ENCODE data around the gene CABP4. TPM values are rescaled to one million over a fixed set of nuclear protein-coding genes. Genes with fewer than 3 reads are reported as not detected.

CABP4 gene
- total RNA-seq, 1 donor from 2014 or later, result 4.0 TPM

- H3K36me3 ChIP-seq, result peaks cover 78% of the 10 kb centered on the region
- no peak for TF ChIP-seq CTCF (IDR thresholded peaks at IDR 0.05)
- intact Hi-C loops (cut with DNase I), result no loop called here
- no peaks in the 10 kb centered on the region for H3K9me3 ChIP-seq
- DNase-seq, result no peak
- ATAC-seq, result no peak
- no peak overlapping the region for H3K27ac ChIP-seq
- H3K4me3 ChIP-seq, result no peak overlapping the region
- H3K27me3 ChIP-seq (ENCODE audit: low read depth), result no peaks in the 10 kb centered on the region
- peaks cover 14% of the 10 kb centered on the region for H3K4me1 ChIP-seq
These were observed 35.0 kb downstream of the CABP4 start for GRCh38 chr11:67489885-67490726.

GRCh38 chr11:67490727-67491065 is 35.5 kb downstream of the CABP4 start:
- intact Hi-C loops (cut with DNase I), result no loop called here

GRCh38 chr11:67491276-67492068 is 36.3 kb downstream of the CABP4 start:
- peaks cover 3% of the 10 kb centered on the region for H3K4me1 ChIP-seq
- intact Hi-C loops (cut with DNase I), result no loop called here
- no peak for ATAC-seq
- no peak overlapping the region for H3K27ac ChIP-seq
- H3K9me3 ChIP-seq, result no peaks in the 10 kb centered on the region
- peaks cover 92% of the 10 kb centered on the region for H3K36me3 ChIP-seq
- no peak for DNase-seq
- no peak for TF ChIP-seq CTCF (IDR thresholded peaks at IDR 0.05)
- H3K27me3 ChIP-seq (ENCODE audit: low read depth), result no peaks in the 10 kb centered on the region
- H3K4me3 ChIP-seq, result no peak overlapping the region

More at GRCh38 chr11:67490727-67491065, 35.5 kb downstream of the CABP4 start:
- Histone ChIP-seq H3K4me3 (no peak overlapping the region), H3K36me3 (peaks cover 84% of the 10 kb centered on the region), H3K27ac (no peak overlapping the region), H3K4me1 (peaks cover 11% of the 10 kb centered on the region), H3K9me3 (no peaks in the 10 kb centered on the region), H3K27me3 (ENCODE audit: low read depth) (no peaks in the 10 kb centered on the region)
- TF ChIP-seq CTCF (IDR thresholded peaks at IDR 0.05), result no peak
- DNase-seq (no peak), ATAC-seq (no peak)

- no peaks in the 10 kb centered on the region for H3K4me1 ChIP-seq
- H3K27ac ChIP-seq, result no peak overlapping the region
- H3K27me3 ChIP-seq (ENCODE audit: low read depth), result no peaks in the 10 kb centered on the region
- H3K4me3 ChIP-seq, result no peak overlapping the region
- no peaks in the 10 kb centered on the region for H3K9me3 ChIP-seq
- H3K36me3 ChIP-seq, result peaks cover 91% of the 10 kb centered on the region
- no peak for ATAC-seq
- intact Hi-C loops (cut with DNase I), result no loop called here
- DNase-seq, result no peak
- no peak for TF ChIP-seq CTCF (IDR thresholded peaks at IDR 0.05)
These were observed 37.0 kb downstream of the CABP4 start for GRCh38 chr11:67492069-67492727.

GRCh38 chr11:67492801-67493547 is 37.8 kb downstream of the CABP4 start:
- Histone ChIP-seq H3K27me3 (ENCODE audit: low read depth) (no peaks in the 10 kb centered on the region), H3K4me1 (no peaks in the 10 kb centered on the region), H3K4me3 (no peak overlapping the region), H3K27ac (no peak overlapping the region), H3K36me3 (peaks cover 91% of the 10 kb centered on the region), H3K9me3 (no peaks in the 10 kb centered on the region)
- ATAC-seq (no peak), DNase-seq (no peak)
- no peak for TF ChIP-seq CTCF (IDR thresholded peaks at IDR 0.05)
- intact Hi-C loops (cut with DNase I), result no loop called here
